Hematopoietic multipotent progenitor cell treated with erythropoietin and hydrocortisone succinate and interleukin-3 and kit ligand, for 6 days (in vitro differentiated cells): ENCODE results near the gene KIAA0319L.
"Not testable (repeated sequence)": the region's sequence is repeated elsewhere in the genome, so short reads cannot be mapped to it uniquely, and the experiment has no call there.

Experiments used
- DNase-seq: peaks from one replicate; pipeline ENCODE4 v3.0.0-alpha.2; 2015

Gene KIAA0319L

GRCh38 chr1:35477870-35478269 is 79.3 kb downstream of the KIAA0319L start:
- no peak for DNase-seq

GRCh38 chr1:35475856-35476674 is 81.1 kb downstream of the KIAA0319L start:
- DNase-seq: no peak

GRCh38 chr1:35475356-35475755 is 81.8 kb downstream of the KIAA0319L start:
- no peak for DNase-seq

- not testable (repeated sequence) for DNase-seq
Observed at GRCh38 chr1:35473216-35473615, 84.0 kb downstream of the KIAA0319L start.

- no peak for DNase-seq
Observed at GRCh38 chr1:35470977-35471613, 86.1 kb downstream of the KIAA0319L start.

GRCh38 chr1:35466120-35466519 is 91.1 kb downstream of the KIAA0319L start:
- no peak for DNase-seq

GRCh38 chr1:35463749-35464148 is 93.5 kb downstream of the KIAA0319L start:
- DNase-seq: not testable (repeated sequence)

GRCh38 chr1:35463232-35463631 is 94.0 kb downstream of the KIAA0319L start:
- no peak for DNase-seq

GRCh38 chr1:35461966-35462651 is 95.1 kb downstream of the KIAA0319L start:
- DNase-seq: no peak

- no peak for DNase-seq
Observed at GRCh38 chr1:35460796-35461195, 96.4 kb downstream of the KIAA0319L start.

- no peak for DNase-seq
Observed at GRCh38 chr1:35454616-35455015, 102.6 kb downstream of the KIAA0319L start.

GRCh38 chr1:35454176-35454575 is 103.0 kb downstream of the KIAA0319L start:
- peak; percentile 57 for DNase-seq

GRCh38 chr1:35453031-35453430 is 104.2 kb downstream of the KIAA0319L start:
- no peak for DNase-seq

- peak; percentile 62 for DNase-seq
Observed at GRCh38 chr1:35452106-35452774, 105.0 kb downstream of the KIAA0319L start.

- peak; percentile 89 for DNase-seq
Observed at GRCh38 chr1:35451125-35451528, 106.1 kb downstream of the KIAA0319L start.

- no peak for DNase-seq
Observed at GRCh38 chr1:35449334-35450008, 107.7 kb downstream of the KIAA0319L start.

GRCh38 chr1:35448344-35448801 is 108.8 kb downstream of the KIAA0319L start:
- DNase-seq: no peak

GRCh38 chr1:35447278-35447677 is 109.9 kb downstream of the KIAA0319L start:
- DNase-seq: peak; percentile 47

GRCh38 chr1:35444519-35444774 is 112.8 kb downstream of the KIAA0319L start:
- DNase-seq: no peak

- DNase-seq: no peak
Observed at GRCh38 chr1:35443768-35444518, 113.3 kb downstream of the KIAA0319L start.

- no peak for DNase-seq
Observed at GRCh38 chr1:35442734-35443133, 114.5 kb downstream of the KIAA0319L start.
